GM13976 (cell line): ENCODE results near the gene POLDIP2.
A peak's percentile ranks its signal among the peaks of the same experiment; 100 is the strongest.

Source experiments
- DNase-seq: peaks from one replicate; pipeline ENCODE4 v3.0.0; 2012; ENCODE audit warnings: low spot score
- CTCF ChIP-seq: IDR thresholded peaks from 2 replicates; pipeline ENCODE4 v1.5.1; 2012; ENCODE audit warnings: borderline replicate concordance, mild to moderate bottlenecking; ENCODE audit not compliant: insufficient read depth; ENCODE audit errors: extremely low read depth, missing control alignments, control extremely low read depth
- in situ Hi-C: fragments of 300-500 bp; cut with MboI; formaldehyde crosslinking; loops from one replicate; pipeline ENCODE4 v1.12.0; 2022; ENCODE audit warnings: low sequenced_read_pairs, mixed read lengths, inconsistent platforms; ENCODE audit not compliant: unreplicated experiment

The POLDIP2 gene

GRCh38 chr17:28385037-28385400 is 27.7 kb upstream of the POLDIP2 start:
- TF ChIP-seq CTCF = no peak
- no peak for DNase-seq
- in situ Hi-C loops = no loop called here

- TF ChIP-seq CTCF = no peak
- DNase-seq = peak; percentile 85
- in situ Hi-C loops = no loop called here
Measured at GRCh38 chr17:28384281-28385036, 27.1 kb upstream of the POLDIP2 start.

- peak; percentile 55 for TF ChIP-seq CTCF
- in situ Hi-C loops = no loop called here
- DNase-seq = no peak
Measured at GRCh38 chr17:28381141-28381825, 24.0 kb upstream of the POLDIP2 start.

GRCh38 chr17:28379814-28380801 is 22.8 kb upstream of the POLDIP2 start:
- DNase-seq = no peak
- in situ Hi-C loops = loop anchor here (10.0 kb wide), 1 partner anchor 55 kb away; no protein-coding TSS in a partner anchor
- TF ChIP-seq CTCF = no peak

GRCh38 chr17:28372945-28373274 is 15.6 kb upstream of the POLDIP2 start:
- no peak for DNase-seq
- no peak for TF ChIP-seq CTCF
- in situ Hi-C loops = loop anchor here (10.0 kb wide), 1 partner anchor 62 kb away; no protein-coding TSS in a partner anchor

- in situ Hi-C loops = loop anchor here (10.0 kb wide), 1 partner anchor 62 kb away; no protein-coding TSS in a partner anchor
- no peak for TF ChIP-seq CTCF
- DNase-seq = peak; percentile 63
Measured at GRCh38 chr17:28372203-28372944, 15.0 kb upstream of the POLDIP2 start.
